Measurements from ENCODE around the gene RNF152. TPM values are rescaled to one million over a fixed set of nuclear protein-coding genes. Genes with fewer than 3 reads are reported as not detected.

RNF152 gene
- total RNA-seq, 1 experiment from 2014 or later, result 1.7 TPM

GRCh38 chr18:61851279-61851678, 41.5 kb downstream of the RNF152 start:
- Mint-ChIP-seq H3K27ac (ENCODE audit: low read depth, unreplicated experiment) (no peak overlapping the region), H3K4me3 (ENCODE audit: unreplicated experiment) (no peak overlapping the region), H3K4me1 (ENCODE audit: insufficient read depth, unreplicated experiment) (peaks cover 8% of the 10 kb centered on the region)

DNA sequence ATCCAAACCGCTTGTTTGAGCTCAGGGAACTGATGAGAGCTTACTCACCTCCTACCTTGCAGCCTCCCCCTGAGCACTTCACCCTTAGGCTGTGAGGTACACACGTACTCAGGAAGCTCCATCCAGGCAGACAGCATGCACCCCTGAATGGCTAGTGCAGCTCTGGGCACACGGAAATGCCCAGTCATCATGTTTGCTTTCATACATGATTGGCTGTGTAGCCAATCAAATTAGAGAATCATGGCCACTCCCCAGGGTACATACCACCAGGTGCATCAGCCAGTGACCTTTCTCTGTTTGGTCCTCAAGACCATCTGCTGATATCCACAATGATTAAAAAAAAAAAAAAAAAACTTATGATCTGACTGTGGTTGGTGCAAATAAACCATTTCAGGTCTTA, 42.1 kb downstream of the RNF152 start:
- Mint-ChIP-seq H3K4me1 (ENCODE audit: insufficient read depth, unreplicated experiment) (peaks cover 8% of the 10 kb centered on the region), H3K27me3 (ENCODE audit: insufficient read depth, unreplicated experiment) (no peaks in the 10 kb centered on the region), H3K4me3 (ENCODE audit: unreplicated experiment) (no peak overlapping the region), H3K36me3 (ENCODE audit: insufficient read depth, unreplicated experiment) (no peaks in the 10 kb centered on the region), H3K27ac (ENCODE audit: low read depth, unreplicated experiment) (no peak overlapping the region), H3K9me3 (ENCODE audit: unreplicated experiment) (no peaks in the 10 kb centered on the region)
- intact Hi-C loops (cut with micrococcal nuclease), result no loop called here
- no peak for DNase-seq (ENCODE audit: unreplicated experiment)
- no peak for TF ChIP-seq CTCF (IDR thresholded peaks at IDR 0.05; ENCODE audit: unreplicated experiment)
- CTCF ChIA-PET, result interaction anchor here (0.6 kb wide), 1 partner anchor 22 kb away, joined by 3 read pairs; no protein-coding TSS in a partner anchor
- POLR2A ChIA-PET, result interaction anchor here (1.0 to 1.3 kb wide), 2 partner anchors 9 to 33 kb away, joined by 3 to 6 read pairs; no protein-coding TSS in a partner anchor
- no TSS peak for BruUV-seq (replicated peaks)

More at GRCh38 chr18:61851279-61851678, 41.5 kb downstream of the RNF152 start:
- Mint-ChIP-seq H3K9me3 (ENCODE audit: unreplicated experiment) (no peaks in the 10 kb centered on the region), H3K36me3 (ENCODE audit: insufficient read depth, unreplicated experiment) (no peaks in the 10 kb centered on the region), H3K27me3 (ENCODE audit: insufficient read depth, unreplicated experiment) (no peaks in the 10 kb centered on the region)
- intact Hi-C loops (cut with micrococcal nuclease), result no loop called here
- DNase-seq (ENCODE audit: unreplicated experiment), result no peak
- CTCF ChIA-PET, result no interaction called here
- POLR2A ChIA-PET, result interaction anchor here (0.7 to 1.2 kb wide), 2 partner anchors 41 to 45 kb away, joined by 3 to 4 read pairs; no protein-coding TSS in a partner anchor
- no TSS peak for BruUV-seq (replicated peaks)
- no peak for TF ChIP-seq CTCF (IDR thresholded peaks at IDR 0.05; ENCODE audit: unreplicated experiment)

DNA sequence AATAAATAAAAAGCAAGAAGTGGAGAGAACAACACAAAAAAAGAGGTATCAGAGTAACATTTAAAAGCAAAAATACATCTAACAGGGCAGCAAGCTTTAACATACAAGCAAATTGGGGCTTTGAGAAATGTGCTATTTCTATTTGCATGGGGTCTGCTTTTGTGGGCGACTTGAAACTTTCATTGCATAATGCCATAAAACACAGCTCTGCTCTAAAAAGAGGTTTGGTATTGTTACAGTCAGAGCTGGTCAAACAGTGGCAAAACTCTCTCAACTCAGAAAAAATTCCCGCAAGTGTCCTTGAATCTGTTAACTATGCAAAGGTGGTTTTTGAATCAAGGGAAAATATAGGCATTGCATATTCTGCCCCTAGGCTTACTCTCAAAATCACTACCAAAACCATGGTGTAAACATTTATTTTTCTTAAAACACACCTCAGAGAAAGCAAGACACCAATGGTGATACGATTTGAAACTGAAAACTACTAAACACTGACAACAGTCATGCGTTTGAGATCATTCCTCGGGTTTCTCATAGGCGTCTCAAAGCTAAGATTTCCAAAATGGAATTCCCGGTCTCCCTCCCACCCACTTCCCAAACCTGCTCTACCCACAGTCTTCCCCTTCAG, 45.5 kb downstream of the RNF152 start:
- no TSS peak for BruUV-seq (replicated peaks)
- Mint-ChIP-seq H3K9me3 (ENCODE audit: unreplicated experiment) (no peaks in the 10 kb centered on the region), H3K27ac (ENCODE audit: low read depth, unreplicated experiment) (no peak overlapping the region), H3K4me3 (ENCODE audit: unreplicated experiment) (no peak overlapping the region), H3K27me3 (ENCODE audit: insufficient read depth, unreplicated experiment) (no peaks in the 10 kb centered on the region), H3K4me1 (ENCODE audit: insufficient read depth, unreplicated experiment) (peaks cover 4% of the 10 kb centered on the region), H3K36me3 (ENCODE audit: insufficient read depth, unreplicated experiment) (no peaks in the 10 kb centered on the region)
- no peak for TF ChIP-seq CTCF (IDR thresholded peaks at IDR 0.05; ENCODE audit: unreplicated experiment)
- CTCF ChIA-PET, result interaction anchor here (1.1 kb wide), 1 partner anchor 46 kb away, joined by 4 read pairs; no protein-coding TSS in a partner anchor
- DNase-seq (ENCODE audit: unreplicated experiment), result no peak
- POLR2A ChIA-PET, result no interaction called here
- intact Hi-C loops (cut with micrococcal nuclease), result no loop called here

- TF ChIP-seq CTCF (IDR thresholded peaks at IDR 0.05; ENCODE audit: unreplicated experiment), result no peak
- intact Hi-C loops (cut with micrococcal nuclease), result no loop called here
- no peak for DNase-seq (ENCODE audit: unreplicated experiment)
- POLR2A ChIA-PET, result interaction anchor here (1.1 to 1.8 kb wide), 2 partner anchors 12 to 179 kb away, joined by 4 read pairs; no protein-coding TSS in a partner anchor
- Mint-ChIP-seq H3K27ac (ENCODE audit: low read depth, unreplicated experiment) (no peak overlapping the region), H3K36me3 (ENCODE audit: insufficient read depth, unreplicated experiment) (no peaks in the 10 kb centered on the region), H3K27me3 (ENCODE audit: insufficient read depth, unreplicated experiment) (no peaks in the 10 kb centered on the region), H3K4me3 (ENCODE audit: unreplicated experiment) (no peak overlapping the region), H3K4me1 (ENCODE audit: insufficient read depth, unreplicated experiment) (no peaks in the 10 kb centered on the region), H3K9me3 (ENCODE audit: unreplicated experiment) (no peaks in the 10 kb centered on the region)
- BruUV-seq (replicated peaks), result no TSS peak
- CTCF ChIA-PET, result no interaction called here
Measured at GRCh38 chr18:61845197-61845596, 47.6 kb downstream of the RNF152 start.
